ENCODE data around the gene ERAP2.

DNA sequence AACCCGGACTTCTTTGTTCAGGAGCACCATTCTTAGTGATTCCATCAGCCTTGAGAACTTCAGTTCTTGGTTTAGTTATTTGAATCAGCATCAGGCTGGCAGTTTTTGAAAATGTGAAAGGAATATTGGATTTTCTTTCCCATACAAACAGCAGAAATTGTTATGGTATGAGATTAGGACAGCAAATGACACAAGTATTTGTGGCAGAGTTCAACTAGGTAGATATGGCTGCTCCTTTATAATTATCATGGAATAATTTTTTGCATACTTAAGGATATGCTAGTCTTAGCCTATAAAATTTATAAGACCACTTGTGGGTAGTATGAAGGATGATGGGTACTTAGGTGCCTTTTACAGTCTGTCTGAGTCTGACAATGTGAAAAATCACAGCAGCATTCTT, 25.5 kb downstream of the ERAP2 start:
- no peak for TF ChIP-seq POLR2A (IDR thresholded peaks at IDR 0.05)
- TF ChIP-seq, protein P1, sequence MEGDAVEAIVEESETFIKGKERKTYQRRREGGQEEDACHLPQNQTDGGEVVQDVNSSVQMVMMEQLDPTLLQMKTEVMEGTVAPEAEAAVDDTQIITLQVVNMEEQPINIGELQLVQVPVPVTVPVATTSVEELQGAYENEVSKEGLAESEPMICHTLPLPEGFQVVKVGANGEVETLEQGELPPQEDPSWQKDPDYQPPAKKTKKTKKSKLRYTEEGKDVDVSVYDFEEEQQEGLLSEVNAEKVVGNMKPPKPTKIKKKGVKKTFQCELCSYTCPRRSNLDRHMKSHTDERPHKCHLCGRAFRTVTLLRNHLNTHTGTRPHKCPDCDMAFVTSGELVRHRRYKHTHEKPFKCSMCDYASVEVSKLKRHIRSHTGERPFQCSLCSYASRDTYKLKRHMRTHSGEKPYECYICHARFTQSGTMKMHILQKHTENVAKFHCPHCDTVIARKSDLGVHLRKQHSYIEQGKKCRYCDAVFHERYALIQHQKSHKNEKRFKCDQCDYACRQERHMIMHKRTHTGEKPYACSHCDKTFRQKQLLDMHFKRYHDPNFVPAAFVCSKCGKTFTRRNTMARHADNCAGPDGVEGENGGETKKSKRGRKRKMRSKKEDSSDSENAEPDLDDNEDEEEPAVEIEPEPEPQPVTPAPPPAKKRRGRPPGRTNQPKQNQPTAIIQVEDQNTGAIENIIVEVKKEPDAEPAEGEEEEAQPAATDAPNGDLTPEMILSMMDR (IDR thresholded peaks at IDR 0.05), result no peak
- no peak for TF ChIP-seq POLR2AphosphoS5 (IDR thresholded peaks at IDR 0.05)
